Ovary (tissue), 3 donors: ENCODE measurements around the gene CACHD1.

Experiments
- CTCF ChIP-seq, 3 donors: fragments of 450-650 bp in 2 of 3; fragments of 200-600 bp in 1 of 3; IDR thresholded peaks; one replicate each; pipeline versions ENCODE4 v1.5.1 to v1.8.0; 2016 to 2022; ENCODE audit warnings: antibody characterized with exemption in 3 of 3, mild to moderate bottlenecking in 1 of 3
- POLR2A ChIP-seq: fragments of 450-650 bp; IDR thresholded peaks from one replicate; pipeline ENCODE4 v1.6.1; 2017; ENCODE audit warnings: antibody characterized with exemption, mild to moderate bottlenecking, moderate library complexity
- donor health status: DM: no; HTN: no; CAD: no.

DNA sequence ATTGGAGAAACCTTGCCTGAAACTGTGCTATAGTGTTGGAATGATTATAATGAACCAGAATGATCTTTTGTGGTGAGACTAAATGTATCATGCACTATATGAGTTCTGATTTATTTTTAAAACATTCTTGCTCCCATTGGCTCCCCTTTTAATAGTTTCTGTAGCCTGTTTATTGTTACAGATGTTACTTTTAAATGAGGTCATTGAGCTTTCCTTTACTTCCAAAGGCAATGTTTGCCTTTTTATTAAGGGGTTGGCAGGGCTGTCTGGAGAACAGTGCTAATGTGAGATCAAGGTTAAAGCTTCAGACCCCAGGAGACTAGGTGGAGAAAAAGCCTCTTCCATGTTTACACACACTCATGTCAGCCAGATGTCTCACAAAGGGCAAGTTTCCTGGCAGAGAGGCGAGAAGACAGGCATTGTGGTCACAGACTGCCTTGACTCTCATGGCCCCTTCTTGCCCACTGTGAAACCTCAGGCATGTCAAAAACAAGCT is 154.3 kb downstream of the CACHD1 start:
- no peak for TF ChIP-seq POLR2A
- no peak for TF ChIP-seq CTCF (IDR thresholded peaks at IDR 0.05)
